Lower leg skin (tissue), 3 donors: ENCODE data around the gene NHLH1.

Experiments used
- POLR2A ChIP-seq, 2 donors: fragments of 450-650 bp; IDR thresholded peaks; one replicate each; pipeline ENCODE4 v1.6.1; 2016 to 2017; ENCODE audit warnings: antibody characterized with exemption in 2 of 2, mild to moderate bottlenecking in 1 of 2, moderate library complexity in 1 of 2
- TF ChIP-seq, protein P1 (sequence below), 3 donors: fragments of 450-650 bp; IDR thresholded peaks; one replicate each; pipeline ENCODE4 v1.5.1; 2016; ENCODE audit warnings: antibody characterized with exemption in 3 of 3, mild to moderate bottlenecking in 3 of 3, moderate library complexity in 2 of 3

DNA sequence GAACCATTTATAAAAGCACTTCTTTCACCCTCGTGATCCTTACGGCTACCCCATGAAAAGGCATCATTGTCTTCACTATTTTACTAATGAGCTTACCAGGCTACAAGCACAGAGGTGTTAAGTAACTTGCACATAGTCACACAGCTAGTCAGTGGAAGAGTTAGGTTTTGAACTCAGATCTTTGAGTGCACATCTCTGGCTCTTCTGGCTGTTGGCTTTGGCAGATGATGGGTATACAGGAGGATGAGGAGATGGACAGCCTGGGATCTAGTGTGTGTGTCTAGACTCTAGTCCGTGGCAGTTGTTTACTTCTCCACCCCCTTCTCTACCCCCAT, 45.1 kb downstream of the NHLH1 start:
- TF ChIP-seq, protein P1, sequence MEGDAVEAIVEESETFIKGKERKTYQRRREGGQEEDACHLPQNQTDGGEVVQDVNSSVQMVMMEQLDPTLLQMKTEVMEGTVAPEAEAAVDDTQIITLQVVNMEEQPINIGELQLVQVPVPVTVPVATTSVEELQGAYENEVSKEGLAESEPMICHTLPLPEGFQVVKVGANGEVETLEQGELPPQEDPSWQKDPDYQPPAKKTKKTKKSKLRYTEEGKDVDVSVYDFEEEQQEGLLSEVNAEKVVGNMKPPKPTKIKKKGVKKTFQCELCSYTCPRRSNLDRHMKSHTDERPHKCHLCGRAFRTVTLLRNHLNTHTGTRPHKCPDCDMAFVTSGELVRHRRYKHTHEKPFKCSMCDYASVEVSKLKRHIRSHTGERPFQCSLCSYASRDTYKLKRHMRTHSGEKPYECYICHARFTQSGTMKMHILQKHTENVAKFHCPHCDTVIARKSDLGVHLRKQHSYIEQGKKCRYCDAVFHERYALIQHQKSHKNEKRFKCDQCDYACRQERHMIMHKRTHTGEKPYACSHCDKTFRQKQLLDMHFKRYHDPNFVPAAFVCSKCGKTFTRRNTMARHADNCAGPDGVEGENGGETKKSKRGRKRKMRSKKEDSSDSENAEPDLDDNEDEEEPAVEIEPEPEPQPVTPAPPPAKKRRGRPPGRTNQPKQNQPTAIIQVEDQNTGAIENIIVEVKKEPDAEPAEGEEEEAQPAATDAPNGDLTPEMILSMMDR (IDR thresholded peaks at IDR 0.05) = no peak
- no peak for TF ChIP-seq POLR2A (IDR thresholded peaks at IDR 0.05)
